GM06990 (cell line): ENCODE measurements around the gene DNASE2B.

Source experiments
- DNase-seq: peaks from one replicate; pipeline ENCODE4 v3.0.0-alpha.2; 2011; ENCODE audit not compliant: insufficient read length; ENCODE audit errors: extremely low read depth
- H3K27me3 ChIP-seq: replicated peaks from 2 replicates; pipeline ENCODE4 v1.6.0; 2011; ENCODE audit warnings: low read length; ENCODE audit not compliant: control insufficient read depth, insufficient read depth
- H3K36me3 ChIP-seq: 2 replicates; pipeline ENCODE4 v1.5.1; 2011; ENCODE audit warnings: low read length; ENCODE audit not compliant: control insufficient read depth, insufficient read depth
- H3K4me3 ChIP-seq: replicated peaks from 2 replicates; pipeline ENCODE4 v1.5.1; 2011; ENCODE audit warnings: low read depth, mild to moderate bottlenecking, control low read depth, low read length
- TF ChIP-seq, protein P1 (sequence below): IDR thresholded peaks from 2 replicates; pipeline ENCODE4 v1.5.1; 2011; ENCODE audit warnings: low read length, control low read depth, mild to moderate bottlenecking, inconsistent platforms; ENCODE audit not compliant: insufficient read depth, poor library complexity, severe bottlenecking

Gene DNASE2B

DNA sequence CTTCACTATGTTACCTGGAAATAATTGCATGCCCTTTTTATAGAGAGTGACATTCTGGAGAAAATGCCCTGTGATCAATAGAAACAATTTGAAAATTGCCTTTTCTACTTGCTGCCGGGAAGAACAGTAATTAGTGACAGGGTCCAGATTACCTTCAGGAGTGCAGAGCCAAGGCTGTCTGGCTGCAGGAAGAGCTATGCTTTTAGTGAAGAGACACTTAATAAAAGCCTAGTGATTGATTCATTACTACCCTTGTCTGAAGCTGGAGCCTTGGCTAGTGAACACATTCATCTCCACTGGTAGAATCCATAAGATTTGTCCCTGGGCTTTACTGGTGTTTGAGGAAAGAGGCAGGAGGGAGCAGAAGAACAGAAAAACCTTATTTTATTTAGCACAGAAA is 12.9 kb upstream of the DNASE2B start:
- TF ChIP-seq, protein P1, sequence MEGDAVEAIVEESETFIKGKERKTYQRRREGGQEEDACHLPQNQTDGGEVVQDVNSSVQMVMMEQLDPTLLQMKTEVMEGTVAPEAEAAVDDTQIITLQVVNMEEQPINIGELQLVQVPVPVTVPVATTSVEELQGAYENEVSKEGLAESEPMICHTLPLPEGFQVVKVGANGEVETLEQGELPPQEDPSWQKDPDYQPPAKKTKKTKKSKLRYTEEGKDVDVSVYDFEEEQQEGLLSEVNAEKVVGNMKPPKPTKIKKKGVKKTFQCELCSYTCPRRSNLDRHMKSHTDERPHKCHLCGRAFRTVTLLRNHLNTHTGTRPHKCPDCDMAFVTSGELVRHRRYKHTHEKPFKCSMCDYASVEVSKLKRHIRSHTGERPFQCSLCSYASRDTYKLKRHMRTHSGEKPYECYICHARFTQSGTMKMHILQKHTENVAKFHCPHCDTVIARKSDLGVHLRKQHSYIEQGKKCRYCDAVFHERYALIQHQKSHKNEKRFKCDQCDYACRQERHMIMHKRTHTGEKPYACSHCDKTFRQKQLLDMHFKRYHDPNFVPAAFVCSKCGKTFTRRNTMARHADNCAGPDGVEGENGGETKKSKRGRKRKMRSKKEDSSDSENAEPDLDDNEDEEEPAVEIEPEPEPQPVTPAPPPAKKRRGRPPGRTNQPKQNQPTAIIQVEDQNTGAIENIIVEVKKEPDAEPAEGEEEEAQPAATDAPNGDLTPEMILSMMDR: no peak
- no peak overlapping the region for H3K4me3 ChIP-seq
- H3K27me3 ChIP-seq: no peaks in the 10 kb centered on the region
- no peak for DNase-seq
- no peaks in the 10 kb centered on the region for H3K36me3 ChIP-seq

DNA sequence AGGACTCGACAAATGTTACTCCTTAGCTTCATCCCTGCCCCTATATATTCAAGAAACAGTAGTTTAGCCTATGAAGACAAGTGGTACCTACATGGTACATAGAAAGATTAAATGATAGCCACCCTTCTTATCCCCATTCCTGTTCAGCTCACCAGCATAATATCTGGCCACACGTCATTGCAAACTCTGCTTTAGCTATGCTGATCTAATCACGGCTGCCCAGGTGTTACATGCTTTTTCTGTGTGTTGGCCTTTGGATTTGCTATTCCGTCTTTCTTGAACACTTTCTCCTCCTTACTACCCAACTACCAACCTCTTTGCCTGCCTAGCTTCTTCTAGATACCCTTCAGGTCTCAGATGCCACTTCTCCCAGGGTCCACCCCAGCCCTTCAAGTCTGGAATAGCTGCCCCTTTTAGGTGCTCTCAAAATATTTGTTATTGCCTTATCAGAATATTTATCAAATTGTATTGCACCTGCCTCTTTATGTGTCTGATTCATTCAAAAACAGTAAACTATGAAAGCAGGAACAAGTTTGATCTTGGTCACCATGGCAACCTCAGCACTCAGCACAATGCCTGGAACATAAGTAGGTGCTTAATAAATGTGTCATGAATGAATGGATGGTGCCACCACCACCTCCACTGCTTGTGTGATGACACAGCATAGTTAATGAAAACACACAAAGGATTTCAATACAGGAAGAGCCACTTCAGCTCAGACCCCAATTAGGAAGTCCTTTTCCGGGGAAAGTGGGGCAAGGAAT is 11.4 kb upstream of the DNASE2B start:
- Histone ChIP-seq H3K36me3 (no peaks in the 10 kb centered on the region), H3K4me3 (no peak overlapping the region), H3K27me3 (no peaks in the 10 kb centered on the region)
- no peak for DNase-seq
- TF ChIP-seq, protein P1: no peak

DNA sequence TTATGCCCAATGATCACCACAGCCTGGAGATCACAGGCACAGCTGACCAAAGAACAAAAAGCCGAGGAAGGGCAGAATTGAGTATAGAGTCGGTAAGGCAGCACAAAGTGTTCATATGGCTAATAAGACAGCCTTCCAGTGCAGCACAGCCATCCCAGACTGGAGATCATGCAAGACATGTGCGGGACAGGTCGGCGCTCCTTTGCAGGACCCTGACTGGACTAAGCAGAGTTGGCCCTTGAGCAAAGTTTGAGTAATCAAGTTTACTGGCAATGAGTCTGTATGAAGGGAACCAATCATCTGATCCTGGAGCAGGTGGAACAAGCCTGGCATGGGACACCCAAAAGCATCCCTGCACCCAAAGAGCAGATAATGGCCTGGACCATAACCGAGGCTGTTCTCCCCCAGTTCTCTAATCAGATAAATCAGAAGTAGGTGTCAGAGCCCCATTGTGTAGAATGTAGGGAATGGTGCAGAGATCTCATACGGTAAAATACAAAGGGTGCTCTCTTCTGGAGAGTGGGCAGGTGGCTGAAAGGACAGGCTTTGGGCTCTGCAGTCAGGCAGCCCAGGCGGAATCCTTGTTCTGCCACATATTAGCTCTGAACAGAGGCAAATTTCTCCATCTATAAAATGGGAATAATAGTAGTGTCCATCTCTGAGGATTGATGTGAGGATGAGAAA is 10.7 kb upstream of the DNASE2B start:
- TF ChIP-seq, protein P1: no peak
- no peak overlapping the region for H3K4me3 ChIP-seq
- H3K27me3 ChIP-seq: no peaks in the 10 kb centered on the region
- H3K36me3 ChIP-seq: no peaks in the 10 kb centered on the region
- DNase-seq: no peak

DNA sequence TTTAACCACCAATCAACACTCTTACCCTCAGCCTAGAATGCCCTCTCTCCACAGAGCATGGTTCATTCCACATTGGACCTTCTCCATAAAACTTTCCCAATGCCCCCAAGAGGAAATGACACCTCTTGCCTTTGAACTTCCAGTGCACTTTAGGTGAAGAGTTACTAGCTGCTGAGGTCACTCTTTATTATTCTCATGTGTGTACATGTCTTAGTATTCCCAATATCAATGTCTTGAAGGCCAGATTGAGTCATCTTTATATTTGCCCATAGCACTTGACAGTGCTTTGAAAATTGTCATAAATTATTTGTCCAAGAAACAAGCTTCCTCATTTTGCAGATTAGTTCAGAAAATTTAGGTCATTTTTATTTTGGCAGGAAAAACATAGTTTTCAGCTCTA is 8.1 kb upstream of the DNASE2B start:
- H3K27me3 ChIP-seq: no peaks in the 10 kb centered on the region
- no peak overlapping the region for H3K4me3 ChIP-seq
- TF ChIP-seq, protein P1: no peak
- DNase-seq: no peak
- H3K36me3 ChIP-seq: no peaks in the 10 kb centered on the region

DNA sequence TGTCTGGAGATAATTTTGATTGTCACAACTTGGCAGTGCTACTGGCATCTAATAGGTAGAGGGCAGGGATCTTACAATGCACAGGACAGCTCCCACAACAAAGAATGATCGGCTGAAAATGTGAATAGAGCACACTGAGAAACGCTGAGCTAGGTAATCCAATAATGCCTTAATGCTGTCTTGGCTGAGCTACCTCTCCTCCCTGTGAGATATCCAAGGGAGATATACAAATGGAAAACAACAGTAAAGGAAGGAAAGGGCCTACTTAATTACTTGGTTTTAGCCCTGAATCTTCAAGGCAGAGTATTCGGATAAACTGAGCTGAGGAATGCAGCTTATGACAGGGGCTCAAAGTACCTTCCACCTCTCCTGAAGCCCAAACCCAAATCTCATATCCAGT is 2.9 kb downstream of the DNASE2B start:
- DNase-seq: no peak
- H3K4me3 ChIP-seq: no peak overlapping the region
- H3K36me3 ChIP-seq: no peaks in the 10 kb centered on the region
- no peaks in the 10 kb centered on the region for H3K27me3 ChIP-seq
- TF ChIP-seq, protein P1: no peak
